Measurements from ENCODE around the gene LETMD1. TPM values are rescaled to one million over a fixed set of nuclear protein-coding genes. Genes with fewer than 3 reads are reported as not detected.

The LETMD1 gene
- polyA plus RNA-seq, 1 of the 3 experiments (the other 2 are of a cell fraction): 67.8 TPM

GRCh38 chr12:51086933-51087332 is 38.8 kb downstream of the LETMD1 start:
- peaks cover 0 to 7% of the 10 kb centered on the region in 2 experiments for H3K36me3 ChIP-seq (replicated peaks in 1 of 2; ENCODE audit: control insufficient read depth in 1 of 2, insufficient read depth in 2 of 2, low read length in 1 of 2)
- no peak for TF ChIP-seq NFIC (IDR thresholded peaks at IDR 0.05; ENCODE audit: borderline replicate concordance)
- TF ChIP-seq RAD21 (IDR thresholded peaks at IDR 0.05; ENCODE audit: low read length): no peak
- no peak for TF ChIP-seq IRF3 (IDR thresholded peaks at IDR 0.05; ENCODE audit: low read depth, low read length)
- no peak for TF ChIP-seq SIN3A (IDR thresholded peaks at IDR 0.05; ENCODE audit: borderline replicate concordance, low read depth, low read length)
- TF ChIP-seq FOSL2 (IDR thresholded peaks at IDR 0.05; ENCODE audit: borderline replicate concordance, low read depth): no peak
- TF ChIP-seq ZBTB33 (IDR thresholded peaks at IDR 0.05; ENCODE audit: borderline replicate concordance, low read depth): no peak
- TF ChIP-seq TEAD4 (IDR thresholded peaks at IDR 0.05; ENCODE audit: borderline replicate concordance, insufficient read depth): no peak
- TF ChIP-seq GABPA (IDR thresholded peaks at IDR 0.05; ENCODE audit: low read depth): no peak
- TF ChIP-seq GATA2 (CRISPR knock-in tag; IDR thresholded peaks at IDR 0.05): no peak
- no peak for TF ChIP-seq YY1 (IDR thresholded peaks at IDR 0.05; ENCODE audit: low read depth)
- TF ChIP-seq REST (IDR thresholded peaks at IDR 0.05; ENCODE audit: low read depth, low read length): no peak
- H3K27me3 ChIP-seq (ENCODE audit: insufficient read depth): no peaks in the 10 kb centered on the region
- no peaks in the 10 kb centered on the region for H3K9me3 ChIP-seq
- H3K9ac ChIP-seq: no peak overlapping the region
- H4K20me1 ChIP-seq (ENCODE audit: insufficient read depth): peaks cover 6% of the 10 kb centered on the region
- peaks cover under 1 to 3% of the 10 kb centered on the region in 2 experiments; a peak in 2 of 4 replicates for H3K4me1 ChIP-seq (ENCODE audit: control insufficient read depth in 1 of 2, insufficient read depth in 2 of 2, low read depth in 1 of 2, low read length in 1 of 2)
- peaks cover 12% of the 10 kb centered on the region for H3K79me2 ChIP-seq (ENCODE audit: insufficient read depth)
- H3K27ac ChIP-seq (ENCODE audit: low read depth in 2 of 2, low read length in 1 of 2): no peak overlapping the region
- H3K4me2 ChIP-seq: no peak overlapping the region
- ChIA-PET CTCF (no interaction called here), POLR2A (no interaction called here)
- H2AFZ ChIP-seq (ENCODE audit: low read depth): no peak overlapping the region
- DNase-seq: no peak
- no peaks in the 10 kb centered on the region for H3F3A ChIP-seq (replicated peaks; ENCODE audit: insufficient read depth)
- no peak overlapping the region for H3K4me3 ChIP-seq (ENCODE audit: low read depth in 2 of 2, low read length in 1 of 2)
- 98% methylated on average over 10 of the region's 10 CpGs for WGBS (ENCODE audit: low lambda C conversion rate)
- H3K9me2 ChIP-seq: no peaks in the 10 kb centered on the region
